IMR-90 (cell line): ENCODE measurements around the gene MSI1. TPM values are rescaled to one million over a fixed set of nuclear protein-coding genes. Genes with fewer than 3 reads are reported as not detected.

Experiments used
- ATAC-seq: fragments of 200-7000 bp; cut with Tn5 transposase; 2 replicates; pipeline ENCODE4 v1.9.1; 2020; ENCODE audit warnings: low read depth, mild to moderate bottlenecking, moderate library complexity
- BruUV-seq: library from RNA; stranded (reverse); fragments of 400-500 nt; replicated peaks from 2 replicates; lab custom pipeline; 2021; lab: Mats Ljungman, UMichigan
- CTCF ChIA-PET: fragments of 300-600 bp; formaldehyde crosslinking; extraction: SDS; loops from one replicate; lab custom pipeline; 2021; ENCODE audit warnings: antibody characterized with exemption; lab: Yijun Ruan, JAX
- POLR2A ChIA-PET: fragments of 300-600 bp; sonication (Branson Sonifier 250); formaldehyde crosslinking; loops from one replicate; lab custom pipeline; 2022; ENCODE audit warnings: antibody characterized with exemption; ENCODE audit not compliant: unreplicated experiment; lab: Charles Lee
- DNase-seq: peaks from one replicate; pipeline ENCODE4 v3.0.0; 2013
- H2AFZ ChIP-seq: replicated peaks from 2 replicates; pipeline ENCODE3; 2013; ENCODE audit warnings: low read length, mild to moderate bottlenecking; ENCODE audit not compliant: poor library complexity
- H2AK5ac ChIP-seq: 2 replicates; pipeline ENCODE4 v1.6.1; 2013; ENCODE audit warnings: low read depth, low read length, inconsistent platforms
- H2AK9ac ChIP-seq: replicated peaks from 2 replicates; pipeline ENCODE3; 2013; ENCODE audit warnings: mild to moderate bottlenecking, low read depth, low read length, moderate library complexity; ENCODE audit not compliant: poor library complexity
- H2BK120ac ChIP-seq: 2 replicates; pipeline ENCODE4 v1.6.1; 2013; ENCODE audit warnings: low read depth, low read length, inconsistent platforms
- H2BK15ac ChIP-seq: 3 replicates; pipeline ENCODE4 v1.6.1; 2013; ENCODE audit warnings: low read depth, low read length, inconsistent platforms
- H2BK20ac ChIP-seq: 2 replicates; pipeline ENCODE4 v1.6.1; 2013; ENCODE audit warnings: low read depth, mild to moderate bottlenecking, inconsistent platforms, low read length, moderate library complexity
- H2BK5ac ChIP-seq: 2 replicates; pipeline ENCODE4 v1.6.1; 2013; ENCODE audit warnings: mild to moderate bottlenecking, low read depth, low read length, inconsistent platforms; ENCODE audit not compliant: poor library complexity, severe bottlenecking
- H3K14ac ChIP-seq: replicated peaks from 2 replicates; pipeline ENCODE4 v1.6.1; 2013; ENCODE audit warnings: low read depth, low read length, inconsistent platforms
- H3K18ac ChIP-seq: 2 replicates; pipeline ENCODE4 v1.6.1; 2013; ENCODE audit warnings: low read depth, low read length, control low read depth
- H3K23ac ChIP-seq: 2 replicates; pipeline ENCODE4 v1.6.1; 2013; ENCODE audit warnings: low read depth, low read length, inconsistent platforms
- H3K27ac ChIP-seq: 2 replicates; pipeline ENCODE4 v1.5.1; 2013; ENCODE audit warnings: mild to moderate bottlenecking, control low read depth, low read length; ENCODE audit not compliant: insufficient read depth
- H3K27me3 ChIP-seq: 2 replicates; pipeline ENCODE4 v1.6.1; 2013; ENCODE audit warnings: low read length; ENCODE audit not compliant: control insufficient read depth, insufficient read depth
- H3K36me3 ChIP-seq: 2 replicates; pipeline ENCODE4 v1.6.1; 2013; ENCODE audit warnings: low read length, mixed read lengths; ENCODE audit not compliant: control insufficient read depth, insufficient read depth
- H3K4ac ChIP-seq: 2 replicates; pipeline ENCODE4 v1.6.1; 2013; ENCODE audit warnings: low read depth, low read length, inconsistent platforms
- H3K4me1 ChIP-seq: 2 replicates; pipeline ENCODE4 v1.6.1; 2013; ENCODE audit warnings: low read length, mixed read lengths; ENCODE audit not compliant: control insufficient read depth, insufficient read depth
- H3K4me2 ChIP-seq: 2 replicates; pipeline ENCODE4 v1.6.1; 2013; ENCODE audit warnings: low read depth, mild to moderate bottlenecking, control low read depth, low read length, moderate library complexity
- H3K4me3 ChIP-seq: 2 replicates; pipeline ENCODE4 v1.5.1; 2013; ENCODE audit warnings: low read depth, mild to moderate bottlenecking, control low read depth, low read length, moderate library complexity; ENCODE audit not compliant: insufficient read depth
- H3K56ac ChIP-seq: 2 replicates; pipeline ENCODE4 v1.6.1; 2013; ENCODE audit warnings: low read length, inconsistent platforms; ENCODE audit not compliant: insufficient read depth; ENCODE audit errors: extremely low read depth
- H3K79me1 ChIP-seq, 2 experiments: 2 replicates each; pipeline ENCODE4 v1.6.1; 2013; ENCODE audit warnings: low read length in 2 of 2, inconsistent platforms in 1 of 2, low read depth in 1 of 2
- H3K9ac ChIP-seq: 2 replicates; pipeline ENCODE4 v1.6.1; 2013; ENCODE audit warnings: low read depth, low read length, control low read depth
- H3K9me1 ChIP-seq: 2 replicates; pipeline ENCODE4 v1.6.1; 2013; ENCODE audit warnings: low read length, inconsistent platforms; ENCODE audit not compliant: insufficient read depth
- H3K9me3 ChIP-seq: 2 replicates; pipeline ENCODE4 v1.6.1; 2013; ENCODE audit warnings: low read length; ENCODE audit not compliant: control insufficient read depth, insufficient read depth
- H4K20me1 ChIP-seq: 2 replicates; pipeline ENCODE4 v1.6.1; 2013; ENCODE audit warnings: low read length, inconsistent platforms; ENCODE audit not compliant: insufficient read depth
- H4K5ac ChIP-seq: 2 replicates; pipeline ENCODE4 v1.6.1; 2013; ENCODE audit warnings: mild to moderate bottlenecking, low read depth, low read length, control low read depth
- H4K8ac ChIP-seq, 2 experiments: 2 replicates each; pipeline ENCODE4 v1.6.1; 2013; ENCODE audit warnings: low read depth in 2 of 2, low read length in 2 of 2, control low read depth in 1 of 2, inconsistent platforms in 1 of 2
- H4K91ac ChIP-seq: 2 replicates; pipeline ENCODE4 v1.6.1; 2013; ENCODE audit warnings: low read depth, low read length, inconsistent platforms; ENCODE audit not compliant: insufficient read depth
- BHLHE40 ChIP-seq: fragments of 150-350 bp; IDR thresholded peaks from 2 replicates; pipeline ENCODE4 v1.6.1; 2016; ENCODE audit warnings: mild to moderate bottlenecking, low read depth, low read length
- CEBPB ChIP-seq: IDR thresholded peaks from 2 replicates; pipeline ENCODE4 v1.6.1; 2012; ENCODE audit warnings: low read depth, low read length, improper control_type of control experiment
- CHD1 ChIP-seq: IDR thresholded peaks from 2 replicates; pipeline ENCODE4 v1.6.1; 2012; ENCODE audit warnings: low read depth, low read length, improper control_type of control experiment
- ELK1 ChIP-seq: fragments of 150-350 bp; IDR thresholded peaks from 2 replicates; pipeline ENCODE4 v1.6.1; 2016; ENCODE audit warnings: low read depth, mild to moderate bottlenecking, low read length, moderate library complexity, borderline replicate concordance
- FOS ChIP-seq: fragments of 150-350 bp; IDR thresholded peaks from 2 replicates; pipeline ENCODE4 v1.6.1; 2016; ENCODE audit warnings: low read depth, low read length
- MAFK ChIP-seq: IDR thresholded peaks from 2 replicates; pipeline ENCODE4 v1.6.1; 2012; ENCODE audit warnings: low read depth, low read length, improper control_type of control experiment
- MAZ ChIP-seq: IDR thresholded peaks from 2 replicates; pipeline ENCODE4 v1.6.1; 2012; ENCODE audit warnings: low read depth, mild to moderate bottlenecking, low read length, improper control_type of control experiment, moderate library complexity, borderline replicate concordance
- MXI1 ChIP-seq: IDR thresholded peaks from 2 replicates; pipeline ENCODE4 v1.6.1; 2012; ENCODE audit warnings: low read depth, mild to moderate bottlenecking, low read length, moderate library complexity, borderline replicate concordance
- NFE2L2 ChIP-seq: fragments of 150-350 bp; IDR thresholded peaks from 2 replicates; pipeline ENCODE4 v1.6.1; 2016; ENCODE audit warnings: low read depth, mild to moderate bottlenecking, low read length
- POLR2A ChIP-seq: IDR thresholded peaks from 2 replicates; pipeline ENCODE4 v1.6.1; 2012; ENCODE audit warnings: mild to moderate bottlenecking, low read depth, low read length
- RAD21 ChIP-seq: IDR thresholded peaks from 2 replicates; pipeline ENCODE4 v1.6.1; 2012; ENCODE audit warnings: low read length, improper control_type of control experiment
- RCOR1 ChIP-seq: IDR thresholded peaks from 2 replicates; pipeline ENCODE4 v1.6.1; 2012; ENCODE audit warnings: mild to moderate bottlenecking, low read length, improper control_type of control experiment; ENCODE audit not compliant: insufficient replicate concordance
- RFX5 ChIP-seq: IDR thresholded peaks from 2 replicates; pipeline ENCODE4 v1.8.0; 2012; ENCODE audit warnings: low read depth, mild to moderate bottlenecking, low read length, moderate library complexity
- SMC3 ChIP-seq: fragments of 150-350 bp; IDR thresholded peaks from 2 replicates; pipeline ENCODE4 v1.6.1; 2016; ENCODE audit warnings: low read depth, mild to moderate bottlenecking, antibody characterized with exemption, low read length, moderate library complexity
- WGBS, 2 experiments: methylation state at CpG; one replicate each; pipeline versions ENCODE4 v1.1.5 to v1.1.7; 2013; ENCODE audit warnings: missing lambda C conversion rate in 2 of 2; ENCODE audit not compliant: insufficient read length in 1 of 2; ENCODE audit errors: extremely low coverage in 2 of 2; 5-methylcytosine and 5-hydroxymethylcytosine counted together
- dilution Hi-C: fragments of 300-500 bp; cut with HindIII; formaldehyde crosslinking; loops from one replicate; pipeline ENCODE4 v1.14.3; 2018; ENCODE audit warnings: low sequenced_read_pairs; ENCODE audit not compliant: unreplicated experiment
- in situ Hi-C: fragments of 300-500 bp; cut with MboI; formaldehyde crosslinking; loops from 3 replicates; pipeline ENCODE4 v1.14.3; 2019; ENCODE audit warnings: low sequenced_read_pairs, inconsistent platforms, mixed read lengths
- intact Hi-C: fragments of 100-400 bp; cut with micrococcal nuclease; formaldehyde crosslinking; loops from 2 replicates; pipeline ENCODE4 v1.10.0; 2022
- polyA plus RNA-seq, 3 experiments: library from polyadenylated mRNA; depleted of rRNA; stranded (reverse); fragments of >200 nt; gene quantifications; 2 replicates each; pipeline ENCODE4 v1.2.3, GENCODE V29; 2012; ENCODE audit warnings: low replicate concordance in 1 of 3
- total RNA-seq: library from RNA; depleted of rRNA; stranded (reverse); fragments of >200 nt; gene quantifications from 2 replicates; pipeline ENCODE4 v1.2.3, GENCODE V29; 2012
- TF ChIP-seq, protein P1 (sequence below): conservative IDR thresholded peaks from 2 replicates; pipeline ENCODE4 v1.5.1; 2012; ENCODE audit warnings: mild to moderate bottlenecking, low read depth, low read length, improper control_type of control experiment
- TF ChIP-seq, protein P2 (sequence below): fragments of 150-350 bp; IDR thresholded peaks from 2 replicates; pipeline ENCODE4 v1.6.1; 2017; ENCODE audit warnings: mild to moderate bottlenecking, antibody characterized with exemption, low read length, low read depth

The MSI1 gene
- total and polyA plus RNA-seq, 2 of the 4 experiments (the other 2 are of a cell fraction): not detected

GRCh38 chr12:120417917-120418580 is 49.1 kb upstream of the MSI1 start:
- in situ Hi-C loops: no loop called here
- intact Hi-C loops: no loop called here
- ATAC-seq (no peak), DNase-seq (no peak)
- no peak overlapping the region for H2AFZ ChIP-seq
- H3K36me3 ChIP-seq: no peaks in the 10 kb centered on the region
- H2BK20ac ChIP-seq: no peak overlapping the region
- H4K91ac ChIP-seq: no peak overlapping the region
- H3K79me1 ChIP-seq: no peaks in the 10 kb centered on the region
- no peak overlapping the region for H4K5ac ChIP-seq
- H2BK5ac ChIP-seq: no peak overlapping the region
- no peak overlapping the region for H2BK15ac ChIP-seq
- ChIA-PET CTCF (no interaction called here), POLR2A (no interaction called here)
- H4K20me1 ChIP-seq: no peaks in the 10 kb centered on the region
- no peak overlapping the region for H3K14ac ChIP-seq
- H3K27me3 ChIP-seq: peaks cover 27% of the 10 kb centered on the region
- WGBS, 2 experiments: 88% methylated on average over 1 of the region's 4 CpGs; no CpG with 5 or more reads in 1 of the 2 experiments
- no peaks in the 10 kb centered on the region for H3K4me1 ChIP-seq
- H3K56ac ChIP-seq: no peak overlapping the region
- H3K4ac ChIP-seq: no peak overlapping the region
- no TSS peak for BruUV-seq
- no peak overlapping the region for H2BK120ac ChIP-seq
- H3K18ac ChIP-seq: no peak overlapping the region
- H3K9me1 ChIP-seq: no peaks in the 10 kb centered on the region
- no peak overlapping the region for H3K4me3 ChIP-seq
- H2AK5ac ChIP-seq: no peak overlapping the region
- no peak overlapping the region for H2AK9ac ChIP-seq
- dilution Hi-C loops: no loop called here
- no peak overlapping the region for H3K23ac ChIP-seq
- H3K9me3 ChIP-seq: no peaks in the 10 kb centered on the region
- H3K27ac ChIP-seq: no peak overlapping the region
- H3K9ac ChIP-seq: no peak overlapping the region
- H3K4me2 ChIP-seq: no peak overlapping the region
- H4K8ac ChIP-seq: no peak overlapping the region
- no peak for TF ChIP-seq ELK1
- TF ChIP-seq, protein P1, sequence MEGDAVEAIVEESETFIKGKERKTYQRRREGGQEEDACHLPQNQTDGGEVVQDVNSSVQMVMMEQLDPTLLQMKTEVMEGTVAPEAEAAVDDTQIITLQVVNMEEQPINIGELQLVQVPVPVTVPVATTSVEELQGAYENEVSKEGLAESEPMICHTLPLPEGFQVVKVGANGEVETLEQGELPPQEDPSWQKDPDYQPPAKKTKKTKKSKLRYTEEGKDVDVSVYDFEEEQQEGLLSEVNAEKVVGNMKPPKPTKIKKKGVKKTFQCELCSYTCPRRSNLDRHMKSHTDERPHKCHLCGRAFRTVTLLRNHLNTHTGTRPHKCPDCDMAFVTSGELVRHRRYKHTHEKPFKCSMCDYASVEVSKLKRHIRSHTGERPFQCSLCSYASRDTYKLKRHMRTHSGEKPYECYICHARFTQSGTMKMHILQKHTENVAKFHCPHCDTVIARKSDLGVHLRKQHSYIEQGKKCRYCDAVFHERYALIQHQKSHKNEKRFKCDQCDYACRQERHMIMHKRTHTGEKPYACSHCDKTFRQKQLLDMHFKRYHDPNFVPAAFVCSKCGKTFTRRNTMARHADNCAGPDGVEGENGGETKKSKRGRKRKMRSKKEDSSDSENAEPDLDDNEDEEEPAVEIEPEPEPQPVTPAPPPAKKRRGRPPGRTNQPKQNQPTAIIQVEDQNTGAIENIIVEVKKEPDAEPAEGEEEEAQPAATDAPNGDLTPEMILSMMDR: no peak
- no peak for TF ChIP-seq MAZ
- TF ChIP-seq MAFK: no peak
- TF ChIP-seq CHD1: no peak
- TF ChIP-seq SMC3: no peak
- TF ChIP-seq, protein P2, sequence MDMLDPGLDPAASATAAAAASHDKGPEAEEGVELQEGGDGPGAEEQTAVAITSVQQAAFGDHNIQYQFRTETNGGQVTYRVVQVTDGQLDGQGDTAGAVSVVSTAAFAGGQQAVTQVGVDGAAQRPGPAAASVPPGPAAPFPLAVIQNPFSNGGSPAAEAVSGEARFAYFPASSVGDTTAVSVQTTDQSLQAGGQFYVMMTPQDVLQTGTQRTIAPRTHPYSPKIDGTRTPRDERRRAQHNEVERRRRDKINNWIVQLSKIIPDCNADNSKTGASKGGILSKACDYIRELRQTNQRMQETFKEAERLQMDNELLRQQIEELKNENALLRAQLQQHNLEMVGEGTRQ: no peak
- no peak for TF ChIP-seq RAD21
- TF ChIP-seq RFX5: no peak
- TF ChIP-seq CEBPB: no peak
- TF ChIP-seq FOS: no peak
- TF ChIP-seq NFE2L2: no peak
- TF ChIP-seq RCOR1: no peak
- TF ChIP-seq POLR2A: no peak
- TF ChIP-seq MXI1: no peak
- no peak for TF ChIP-seq BHLHE40
